ENCODE measurements around the gene CBX1. TPM values are rescaled to one million over a fixed set of nuclear protein-coding genes. Genes with fewer than 3 reads are reported as not detected.
A peak's percentile ranks its signal among the peaks of the same experiment; 100 is the strongest.
"Not testable (repeated sequence)": the region's sequence is repeated elsewhere in the genome, so short reads cannot be mapped to it uniquely, and the experiment has no call there.

Gene CBX1
- total RNA-seq, 1 experiment from 2014 or later: 64.6 TPM

DNA sequence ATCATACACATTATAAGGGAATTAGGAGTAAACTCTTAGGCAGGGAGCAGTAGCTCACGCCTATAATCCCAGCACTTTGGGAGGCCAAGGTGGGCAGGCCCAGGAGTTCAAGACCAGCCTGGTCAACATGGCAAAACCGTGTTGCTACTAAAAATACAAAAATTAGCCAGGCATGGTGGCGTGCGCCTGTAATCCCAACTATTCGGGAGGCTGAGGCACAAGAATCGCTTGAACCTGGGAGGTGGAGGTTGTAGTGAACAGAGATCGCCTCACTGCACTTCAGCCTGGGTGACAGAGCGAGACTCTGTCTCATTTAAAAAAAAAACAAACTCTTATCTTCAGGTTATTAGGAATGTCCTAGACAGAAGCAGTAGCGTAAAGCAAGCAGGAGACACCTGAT is 28.5 kb downstream of the CBX1 start:
- not testable (repeated sequence) for DNase-seq (ENCODE audit: low read depth)

DNA sequence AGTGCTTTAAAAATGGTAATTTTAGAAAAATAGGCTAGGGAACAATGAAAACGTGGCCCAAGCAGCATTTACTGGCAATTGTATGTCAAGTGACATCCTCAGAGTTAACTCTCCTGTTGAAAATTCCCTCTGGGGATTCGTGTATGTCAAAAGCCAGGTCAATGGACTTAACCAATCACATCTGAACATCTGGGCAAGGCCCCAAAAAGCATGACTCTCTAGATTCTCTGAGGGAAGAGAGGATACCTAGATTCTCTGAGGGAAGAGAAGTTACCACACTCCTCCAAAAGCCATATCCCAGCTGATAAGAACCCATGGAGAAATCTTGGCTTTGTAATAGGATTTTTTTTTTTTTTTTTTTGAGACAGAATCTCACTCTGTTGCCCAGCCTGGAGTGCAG is 29.6 kb downstream of the CBX1 start:
- DNase-seq (ENCODE audit: low read depth): no peak

DNA sequence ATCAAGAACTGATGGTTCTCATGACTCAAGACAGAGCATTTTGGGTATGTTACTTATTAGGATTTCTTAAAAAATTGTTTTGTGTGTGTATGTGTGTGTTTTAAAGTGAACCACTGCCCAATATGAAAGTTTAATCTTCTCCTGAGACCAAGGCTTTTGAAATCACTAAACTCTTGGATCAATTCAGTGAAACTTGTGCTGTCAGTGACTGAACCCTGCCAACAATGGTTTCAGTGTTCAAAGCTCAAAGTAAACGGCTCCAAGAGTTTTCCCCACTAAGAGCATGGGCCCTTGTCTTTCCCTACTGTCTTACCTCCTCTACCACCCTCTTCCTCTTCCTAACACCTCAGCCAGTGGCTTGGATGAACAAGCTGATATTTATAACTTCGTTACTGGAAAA is 31.1 kb downstream of the CBX1 start:
- DNase-seq (ENCODE audit: low read depth): no peak

DNA sequence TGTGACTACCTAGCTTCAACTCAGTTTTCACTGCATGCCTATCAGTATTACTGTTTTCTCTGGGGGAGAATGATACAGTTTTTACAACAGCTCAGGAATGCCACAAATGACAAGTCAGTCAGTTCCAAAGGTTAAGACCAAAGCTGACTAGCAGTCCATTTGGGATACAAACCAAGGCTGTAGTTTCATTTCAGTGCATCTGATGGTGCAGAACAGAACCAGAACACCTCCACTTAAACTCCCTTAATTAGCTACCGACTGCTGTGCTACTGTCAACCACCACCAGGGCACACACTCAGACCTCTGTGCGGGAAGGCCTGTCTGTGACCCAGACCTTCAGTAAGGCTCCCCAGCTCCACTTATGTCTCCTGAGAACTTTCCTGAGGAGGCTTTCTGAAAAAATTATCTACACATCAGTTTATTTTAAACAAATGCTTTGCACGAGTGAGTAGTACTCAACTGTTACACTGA is 32.8 kb downstream of the CBX1 start:
- DNase-seq (ENCODE audit: low read depth): no peak

DNA sequence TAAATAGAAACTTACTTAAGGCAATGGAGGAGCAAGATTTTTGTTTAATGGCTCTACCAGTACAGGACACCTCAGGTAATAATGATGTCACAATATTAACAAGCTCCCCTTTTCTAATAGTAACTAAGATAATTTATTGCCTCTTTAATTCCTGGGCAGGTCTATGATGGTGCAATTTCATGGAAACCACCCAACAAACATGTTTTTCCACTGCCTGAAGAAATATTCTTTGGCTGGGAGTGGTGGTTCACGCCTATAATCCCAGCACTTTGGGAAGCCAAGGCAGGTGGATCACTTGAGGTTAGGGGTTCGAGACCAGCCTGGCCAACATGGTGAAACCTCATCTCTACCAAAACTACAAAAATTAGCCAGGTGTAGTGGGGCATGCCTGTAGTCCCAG is 33.5 kb downstream of the CBX1 start:
- DNase-seq (ENCODE audit: low read depth): not testable (repeated sequence)

DNA sequence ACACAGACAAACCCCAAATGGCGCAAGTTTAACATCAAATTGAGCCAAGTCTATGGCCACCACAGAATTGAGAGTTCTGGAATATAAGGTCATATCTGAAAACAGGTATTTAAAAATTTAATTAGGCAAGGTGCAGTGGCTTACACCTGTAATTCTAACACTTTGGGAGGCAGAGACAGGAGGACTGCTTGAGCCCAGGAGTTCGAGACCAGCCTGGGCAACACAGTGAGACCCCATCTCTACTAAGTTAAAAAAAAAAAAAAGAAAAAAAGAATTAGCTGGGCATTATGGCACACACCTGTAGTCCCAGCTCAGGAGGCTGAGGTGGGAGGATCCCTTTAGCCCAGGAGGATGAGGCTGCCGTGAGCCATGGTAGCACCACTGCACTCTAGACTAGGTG is 34.0 kb downstream of the CBX1 start:
- no peak for DNase-seq (ENCODE audit: low read depth)

DNA sequence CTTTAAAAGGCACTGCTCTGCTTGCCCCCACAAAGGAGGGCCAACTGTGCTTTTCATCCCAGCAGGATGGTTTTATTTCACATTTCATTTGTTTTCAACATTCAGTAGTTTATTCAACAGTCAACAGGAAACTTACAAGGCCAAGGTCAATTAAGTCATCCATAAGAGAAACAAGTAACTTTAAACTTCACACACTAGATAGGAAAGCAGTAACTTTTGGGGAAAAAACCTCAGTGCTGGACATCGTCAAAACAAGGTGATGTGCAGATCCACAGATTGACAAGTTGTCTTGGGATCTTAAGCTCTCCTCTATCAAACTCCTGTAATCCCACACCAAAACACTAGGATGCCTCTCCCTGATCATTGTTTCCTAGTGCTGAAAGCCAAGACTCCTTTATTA is 34.6 kb downstream of the CBX1 start:
- DNase-seq (ENCODE audit: low read depth): no peak

DNA sequence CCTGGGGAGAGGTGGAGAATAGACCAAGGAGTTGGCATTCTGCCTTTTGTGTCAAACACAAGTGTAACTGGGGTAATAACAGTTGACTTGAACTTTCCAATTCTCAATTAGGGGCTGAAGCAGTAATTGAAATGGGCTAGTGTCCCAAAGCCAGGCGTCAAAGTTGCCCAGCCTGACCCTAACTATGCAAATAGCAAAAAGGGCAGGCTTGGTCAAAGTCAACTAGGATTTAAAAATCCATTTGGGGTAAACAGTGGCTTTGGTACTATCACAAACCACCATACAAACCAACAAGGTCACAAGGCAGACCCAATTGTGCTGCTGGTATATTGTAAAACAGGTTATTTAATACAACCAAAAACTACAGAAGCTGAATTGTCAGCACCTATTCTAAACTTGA is 35.1 kb downstream of the CBX1 start:
- no peak for DNase-seq (ENCODE audit: low read depth)

DNA sequence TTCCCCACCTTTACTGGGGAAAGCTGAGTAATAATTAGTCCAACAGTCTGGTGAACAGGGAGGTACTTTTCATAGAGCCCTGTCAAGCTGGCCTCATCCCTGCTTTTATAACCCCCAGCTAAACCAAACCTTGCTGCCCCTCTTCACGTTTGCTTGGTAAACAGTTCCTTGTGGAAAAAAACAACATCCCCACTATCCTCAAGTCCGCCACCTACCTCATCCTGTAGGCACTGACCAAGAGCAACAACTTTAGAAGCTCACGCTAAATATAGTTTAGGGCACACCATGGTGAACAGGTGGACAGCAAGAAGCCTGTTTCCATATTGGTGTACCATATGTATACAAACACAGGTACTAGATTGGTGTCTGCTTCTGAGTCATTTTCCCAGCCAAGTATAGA is 36.6 kb downstream of the CBX1 start:
- no peak for DNase-seq (ENCODE audit: low read depth)

DNA sequence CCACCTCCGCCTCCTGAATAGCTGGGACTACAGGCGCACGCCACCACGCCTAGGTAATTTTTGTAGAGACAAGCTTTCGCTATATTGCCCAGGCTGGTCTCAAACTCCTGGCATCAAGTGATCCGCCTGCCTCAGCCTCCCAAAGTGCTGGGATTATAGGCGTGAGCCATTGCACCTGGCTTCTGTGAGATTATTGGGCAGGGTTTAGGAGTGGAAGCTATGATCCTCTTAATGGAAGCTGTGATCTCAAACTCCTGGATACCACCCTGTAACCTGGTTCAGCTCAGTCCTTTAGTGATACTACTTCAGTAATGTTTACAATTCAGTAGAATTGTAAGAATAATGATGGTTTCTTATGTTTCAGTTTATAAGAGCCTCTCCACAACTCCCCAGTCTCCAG is 39.0 kb downstream of the CBX1 start:
- no peak for DNase-seq (ENCODE audit: low read depth)

DNA sequence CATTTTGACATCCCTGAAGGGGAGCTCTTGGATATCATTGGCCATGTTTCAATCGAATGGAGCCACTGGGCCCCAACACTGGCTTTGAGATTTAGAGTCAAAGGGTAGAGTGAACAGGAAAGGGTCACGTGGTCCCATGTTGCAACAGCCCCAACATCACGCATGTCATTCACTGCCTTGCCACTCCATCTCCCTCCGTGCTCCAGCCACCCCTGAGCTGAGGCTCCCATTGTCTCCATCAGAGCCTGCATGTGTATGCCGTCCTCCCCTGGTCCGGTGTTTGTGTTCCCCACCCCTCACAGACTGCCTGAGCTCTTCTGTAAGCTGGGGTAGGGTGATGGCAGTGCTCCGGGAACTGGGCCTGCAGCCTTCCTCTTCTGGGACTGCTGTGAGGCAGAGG is 41.0 kb downstream of the CBX1 start:
- DNase-seq (ENCODE audit: low read depth): no peak

DNA sequence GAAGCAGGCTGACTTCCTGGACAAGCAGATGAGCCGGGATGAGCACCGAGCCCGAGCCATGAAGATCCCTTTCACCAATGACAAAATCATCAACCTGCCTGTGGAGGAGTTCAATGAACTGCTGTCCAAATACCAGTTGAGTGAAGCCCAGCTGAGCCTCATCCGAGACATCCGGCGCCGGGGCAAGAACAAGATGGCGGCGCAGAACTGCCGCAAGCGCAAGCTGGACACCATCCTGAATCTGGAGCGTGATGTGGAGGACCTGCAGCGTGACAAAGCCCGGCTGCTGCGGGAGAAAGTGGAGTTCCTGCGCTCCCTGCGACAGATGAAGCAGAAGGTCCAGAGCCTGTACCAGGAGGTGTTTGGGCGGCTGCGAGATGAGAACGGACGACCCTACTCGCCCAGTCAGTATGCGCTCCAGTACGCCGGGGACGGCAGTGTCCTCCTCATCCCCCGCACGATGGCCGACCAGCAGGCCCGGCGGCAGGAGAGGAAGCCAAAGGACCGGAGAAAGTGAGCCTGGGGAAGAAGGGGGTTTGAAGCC is 42.1 kb downstream of the CBX1 start:
- no peak for DNase-seq (ENCODE audit: low read depth)

DNA sequence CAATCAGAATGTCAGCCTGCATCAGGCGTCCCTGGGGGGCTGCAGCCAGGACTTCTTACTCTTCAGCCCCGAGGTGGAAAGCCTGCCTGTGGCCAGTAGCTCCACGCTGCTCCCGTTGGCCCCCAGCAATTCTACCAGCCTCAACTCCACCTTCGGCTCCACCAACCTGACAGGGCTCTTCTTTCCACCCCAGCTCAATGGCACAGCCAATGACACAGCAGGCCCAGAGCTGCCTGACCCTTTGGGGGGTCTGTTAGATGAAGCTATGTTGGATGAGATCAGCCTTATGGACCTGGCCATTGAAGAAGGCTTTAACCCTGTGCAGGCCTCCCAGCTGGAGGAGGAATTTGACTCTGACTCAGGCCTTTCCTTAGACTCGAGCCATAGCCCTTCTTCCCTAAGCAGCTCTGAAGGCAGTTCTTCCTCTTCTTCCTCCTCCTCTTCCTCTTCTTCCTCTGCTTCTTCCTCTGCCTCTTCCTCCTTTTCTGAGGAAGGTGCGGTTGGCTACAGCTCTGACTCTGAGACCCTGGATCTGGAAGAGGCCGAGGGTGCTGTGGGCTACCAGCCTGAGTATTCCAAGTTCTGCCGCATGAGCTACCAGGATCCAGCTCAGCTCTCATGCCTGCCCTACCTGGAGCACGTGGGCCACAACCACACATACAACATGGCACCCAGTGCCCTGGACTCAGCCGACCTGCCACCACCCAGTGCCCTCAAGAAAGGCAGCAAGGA is 42.7 kb downstream of the CBX1 start:
- DNase-seq (ENCODE audit: low read depth): no peak

DNA sequence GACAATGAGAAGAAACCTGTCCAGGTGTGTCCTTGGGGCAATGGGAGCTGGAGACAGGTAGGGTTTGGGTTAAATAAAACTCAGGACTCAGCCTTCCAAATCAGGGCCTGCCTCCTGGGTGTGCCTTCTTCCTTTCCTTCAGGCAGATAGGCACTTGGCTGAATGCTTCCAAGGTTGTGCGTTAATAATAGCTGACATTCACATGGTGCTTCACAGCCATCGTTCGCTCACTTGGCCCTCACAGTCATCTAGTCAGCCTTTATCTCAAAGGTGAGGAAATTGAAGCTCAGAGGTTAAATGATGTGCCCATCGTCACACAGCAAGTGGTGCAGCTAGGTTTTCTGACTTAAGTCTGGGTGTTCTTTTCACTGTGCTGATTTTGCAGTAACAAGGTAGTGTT is 43.7 kb downstream of the CBX1 start:
- DNase-seq (ENCODE audit: low read depth): no peak

DNA sequence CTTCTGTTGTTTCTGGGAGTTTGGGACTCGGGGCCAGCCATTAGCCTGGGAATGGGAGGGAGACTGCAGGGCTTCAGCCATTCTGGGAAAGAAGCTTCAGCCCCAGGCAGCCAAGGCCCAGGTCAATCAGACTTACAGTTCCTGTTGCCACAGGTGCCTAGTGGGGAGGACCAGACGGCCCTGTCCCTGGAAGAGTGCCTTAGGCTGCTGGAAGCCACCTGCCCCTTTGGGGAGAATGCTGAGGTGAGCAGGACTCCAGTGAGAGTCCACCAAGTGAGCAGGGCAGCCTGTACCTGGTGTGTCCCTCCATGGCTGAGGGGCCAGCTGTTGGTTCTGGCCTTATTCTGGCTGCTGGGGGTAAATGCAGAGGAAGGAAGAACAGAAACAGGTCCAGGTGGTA is 44.4 kb downstream of the CBX1 start:
- no peak for DNase-seq (ENCODE audit: low read depth)

DNA sequence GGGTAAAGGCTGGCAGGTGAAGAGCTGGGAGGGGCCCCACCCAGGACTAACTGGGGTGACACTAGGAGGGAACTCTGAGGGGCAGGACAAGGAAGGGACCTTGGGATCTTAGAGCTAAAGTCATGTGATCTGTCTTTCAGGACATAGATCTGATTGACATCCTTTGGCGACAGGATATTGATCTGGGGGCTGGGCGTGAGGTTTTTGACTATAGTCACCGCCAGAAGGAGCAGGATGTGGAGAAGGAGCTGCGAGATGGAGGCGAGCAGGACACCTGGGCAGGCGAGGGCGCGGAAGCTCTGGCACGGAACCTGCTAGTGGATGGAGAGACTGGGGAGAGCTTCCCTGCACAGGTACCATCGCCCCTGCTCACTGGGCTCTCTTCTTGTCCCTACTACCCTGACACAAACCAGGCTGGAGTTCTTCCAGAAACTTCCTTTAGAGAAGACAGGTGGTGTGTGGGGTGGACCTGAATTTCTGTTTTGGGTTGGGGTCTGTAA is 45.0 kb downstream of the CBX1 start:
- no peak for DNase-seq (ENCODE audit: low read depth)

DNA sequence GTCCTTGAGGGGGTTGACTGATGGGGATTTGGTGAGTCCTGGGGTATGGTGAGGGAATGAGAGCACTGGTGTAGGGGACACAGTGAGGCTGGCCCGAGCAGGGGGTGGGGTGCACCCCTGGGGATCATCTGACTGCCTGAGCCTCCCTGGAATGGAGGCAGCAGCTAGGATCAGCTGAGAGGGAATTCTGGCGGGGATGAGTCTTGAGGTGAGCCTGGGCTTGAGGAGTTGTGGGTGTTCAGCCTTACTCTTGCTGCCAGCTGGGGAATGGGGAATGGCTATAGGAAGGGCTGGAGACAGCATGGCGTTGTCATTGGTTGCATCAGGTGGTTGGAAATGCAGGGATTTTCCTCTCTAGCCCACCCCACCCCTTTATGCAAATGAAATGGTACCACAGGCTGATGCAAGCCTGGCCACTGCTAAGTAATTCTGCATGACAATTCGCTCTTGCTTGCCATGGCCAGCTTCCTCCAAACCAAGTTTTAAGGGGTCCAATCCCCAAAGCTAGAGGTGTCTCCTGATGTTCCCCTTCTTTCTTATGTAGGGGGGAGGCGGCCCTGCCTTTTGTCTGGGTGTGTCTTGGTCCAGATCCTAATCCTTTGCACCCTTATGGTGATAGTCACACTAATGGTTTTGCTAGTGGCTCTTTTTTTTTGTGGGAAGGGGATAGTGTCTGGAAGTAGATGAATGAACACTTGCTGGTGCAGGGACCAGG is 45.6 kb downstream of the CBX1 start:
- DNase-seq (ENCODE audit: low read depth): peak; percentile 68

DNA sequence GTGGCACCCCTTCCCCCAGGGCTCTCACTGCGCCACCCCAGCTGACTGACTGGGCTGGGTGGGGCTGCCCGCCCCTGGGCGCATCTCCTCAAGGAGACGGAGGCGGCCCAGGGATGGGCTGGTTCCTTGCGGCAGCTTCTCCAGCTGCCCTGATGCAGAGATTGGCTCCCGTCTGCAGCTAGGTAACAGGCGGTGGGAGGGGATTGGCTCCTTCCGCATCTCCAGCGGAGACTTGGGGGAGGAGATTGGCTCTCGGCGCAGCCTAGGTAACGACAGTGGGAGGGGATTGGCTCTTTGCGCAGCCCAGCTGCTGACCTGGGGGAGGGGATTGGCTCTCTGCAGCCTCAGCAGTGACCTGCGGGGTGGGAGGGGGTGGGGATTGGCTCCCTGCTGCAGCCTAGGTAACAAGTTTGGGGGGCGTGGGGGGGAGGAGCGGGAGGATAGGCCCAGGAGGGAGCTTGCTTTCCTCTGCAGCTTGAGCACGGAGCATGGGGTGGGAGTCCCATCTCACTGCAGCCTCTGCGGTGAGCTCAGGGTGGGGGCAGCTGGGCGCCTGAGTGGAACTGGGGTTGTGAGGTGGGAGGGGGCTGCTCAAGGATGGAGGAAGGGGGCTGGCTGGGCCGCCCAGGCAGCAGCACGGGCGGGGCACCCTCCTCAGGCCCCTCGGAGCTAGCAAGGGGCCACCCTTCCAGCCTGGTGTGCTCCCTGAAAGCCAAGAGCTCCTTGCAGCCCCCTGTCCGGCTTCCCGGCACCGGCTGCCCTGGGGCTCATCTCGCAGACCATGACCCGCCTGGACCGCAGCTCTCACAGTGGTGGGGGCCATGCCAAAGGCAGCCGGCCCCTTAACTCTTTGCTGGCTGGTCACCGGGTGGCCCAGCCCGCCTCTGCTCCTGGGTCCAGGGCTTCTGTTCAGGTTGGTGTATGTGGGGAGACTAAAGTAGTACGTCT is 46.8 kb downstream of the CBX1 start:
- no peak for DNase-seq (ENCODE audit: low read depth)

DNA sequence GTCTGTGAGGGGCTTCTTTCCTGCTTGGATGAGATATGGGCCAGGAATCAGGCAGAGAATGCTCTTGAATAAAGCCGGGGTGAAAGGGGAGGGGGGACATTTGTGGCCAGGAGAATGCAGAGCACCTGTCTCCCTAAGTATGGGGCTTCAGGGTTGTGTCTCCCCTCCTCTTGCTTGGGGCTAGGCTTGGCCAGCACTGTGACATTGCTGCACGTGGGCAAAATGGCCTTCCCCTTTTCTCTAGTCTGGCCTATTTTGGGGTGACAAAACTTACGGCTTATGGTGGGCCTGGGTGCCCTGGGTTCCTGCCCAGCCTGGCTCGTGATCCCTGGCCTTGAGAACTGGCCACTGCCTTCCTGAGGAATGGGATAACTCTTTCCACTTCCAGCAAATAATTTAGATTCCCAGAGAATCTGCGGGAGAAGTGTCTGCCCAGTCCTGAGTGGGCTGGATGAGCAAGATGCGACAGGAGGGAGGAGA is 47.5 kb downstream of the CBX1 start:
- no peak for DNase-seq (ENCODE audit: low read depth)

DNA sequence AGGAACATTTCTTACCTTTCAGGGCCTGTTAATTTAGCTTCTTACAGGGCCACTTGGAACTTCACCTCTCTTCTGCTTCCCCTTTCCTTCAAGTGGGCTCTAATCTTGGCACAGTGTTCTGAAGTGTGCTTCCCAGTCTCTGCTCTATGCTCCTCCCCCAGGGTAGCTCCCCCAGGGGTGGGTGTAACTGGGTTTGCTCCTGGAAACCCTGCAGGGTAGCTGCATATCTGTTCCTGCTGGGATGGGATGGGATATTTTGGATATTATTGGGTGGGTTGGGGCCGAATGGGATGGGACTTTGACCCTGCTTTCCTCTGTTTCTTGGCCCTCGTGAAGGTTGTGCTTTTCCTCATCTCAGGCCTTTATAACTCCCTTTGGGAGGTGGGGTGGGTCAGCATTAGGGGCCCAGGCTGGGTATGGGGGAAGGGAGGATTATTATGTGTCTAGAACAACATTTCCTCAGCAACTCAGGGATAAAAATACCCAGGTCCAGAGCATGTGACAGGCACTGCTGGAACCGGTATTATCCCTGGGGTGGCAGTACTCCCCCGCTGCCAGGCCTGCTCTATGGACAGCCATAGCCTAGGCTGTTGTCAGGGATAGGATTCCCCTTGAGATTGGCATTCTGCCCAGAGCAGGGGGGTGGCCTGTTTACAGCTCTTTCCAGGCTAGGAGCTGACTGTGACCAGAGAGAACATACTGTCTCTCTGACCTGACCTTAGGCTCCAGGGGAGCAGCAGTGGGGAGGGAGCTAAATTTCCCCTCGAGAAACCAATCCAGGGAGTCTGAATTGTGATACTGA is 48.1 kb downstream of the CBX1 start:
- peak; percentile 37 for DNase-seq (ENCODE audit: low read depth)

Measured in RPMI7951 (cell line).